AG04450 (cell line): ENCODE results near the gene EXOC1. TPM values are rescaled to one million over a fixed set of nuclear protein-coding genes. Genes with fewer than 3 reads are reported as not detected.

Experiments
- CTCF ChIA-PET: fragments of 300-600, 350-600 bp; formaldehyde crosslinking; extraction: SDS; loops from one replicate; lab custom pipeline; 2022; ENCODE audit warnings: antibody characterized with exemption, inconsistent platforms; lab: Charles Lee
- POLR2A ChIA-PET: fragments of 350-600 bp; formaldehyde crosslinking; extraction: SDS; loops from one replicate; lab custom pipeline; 2021; ENCODE audit warnings: antibody characterized with exemption, inconsistent platforms; lab: Yijun Ruan, JAX
- DNase-seq: peaks from one replicate; pipeline ENCODE4 v3.0.0-alpha.2; 2011; ENCODE audit warnings: low read depth, low spot score
- H3K27ac ChIP-seq: one replicate; pipeline ENCODE4 v1.5.1; 2012; ENCODE audit warnings: low read depth, low read length, control low read depth
- H3K27me3 ChIP-seq: one replicate; pipeline ENCODE4 v1.6.0; 2012; ENCODE audit warnings: low read length; ENCODE audit not compliant: control insufficient read depth, insufficient read depth
- H3K4me3 ChIP-seq: 2 replicates; pipeline ENCODE4 v1.5.1; 2011; ENCODE audit warnings: mild to moderate bottlenecking, low read depth, low read length, control low read depth
- H3K9me3 ChIP-seq: 2 replicates; pipeline ENCODE4 v1.5.1; 2012; ENCODE audit warnings: low read length; ENCODE audit not compliant: control insufficient read depth, insufficient read depth
- polyA plus RNA-seq: library from polyadenylated mRNA; depleted of rRNA; stranded (reverse); fragments of >200 nt; gene quantifications from 2 replicates; pipeline ENCODE4 v1.2.3, GENCODE V29; 2011
- TF ChIP-seq, protein P1 (sequence below): IDR thresholded peaks from 2 replicates; pipeline ENCODE4 v1.5.1; 2011; ENCODE audit warnings: low read depth, low read length, control low read depth, inconsistent platforms

Gene EXOC1
- polyA plus RNA-seq, 1 experiment: 35.2 TPM

DNA sequence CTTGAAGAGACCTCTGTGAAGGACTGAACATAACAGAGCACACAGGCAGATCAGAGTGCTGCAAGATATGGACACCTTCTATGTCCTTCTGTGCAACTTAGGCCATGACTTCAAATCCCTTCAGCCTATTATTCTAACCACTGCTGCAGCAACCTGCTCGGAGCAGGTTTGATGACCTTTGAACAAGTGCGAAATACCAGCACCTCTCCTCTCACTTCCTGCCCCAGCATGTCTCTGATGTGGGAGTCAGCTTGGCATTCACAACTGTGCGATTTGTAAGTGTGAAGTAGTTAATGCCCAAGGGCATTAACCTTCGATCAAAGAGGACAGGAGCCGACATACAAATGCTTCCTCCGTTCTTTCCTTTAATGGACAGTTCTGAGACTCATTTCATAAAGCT is 1.6 kb upstream of the EXOC1 start:
- Histone ChIP-seq H3K4me3 (no peak overlapping the region), H3K27ac (no peak overlapping the region), H3K9me3 (no peaks in the 10 kb centered on the region), H3K27me3 (no peaks in the 10 kb centered on the region)
- TF ChIP-seq, protein P1, sequence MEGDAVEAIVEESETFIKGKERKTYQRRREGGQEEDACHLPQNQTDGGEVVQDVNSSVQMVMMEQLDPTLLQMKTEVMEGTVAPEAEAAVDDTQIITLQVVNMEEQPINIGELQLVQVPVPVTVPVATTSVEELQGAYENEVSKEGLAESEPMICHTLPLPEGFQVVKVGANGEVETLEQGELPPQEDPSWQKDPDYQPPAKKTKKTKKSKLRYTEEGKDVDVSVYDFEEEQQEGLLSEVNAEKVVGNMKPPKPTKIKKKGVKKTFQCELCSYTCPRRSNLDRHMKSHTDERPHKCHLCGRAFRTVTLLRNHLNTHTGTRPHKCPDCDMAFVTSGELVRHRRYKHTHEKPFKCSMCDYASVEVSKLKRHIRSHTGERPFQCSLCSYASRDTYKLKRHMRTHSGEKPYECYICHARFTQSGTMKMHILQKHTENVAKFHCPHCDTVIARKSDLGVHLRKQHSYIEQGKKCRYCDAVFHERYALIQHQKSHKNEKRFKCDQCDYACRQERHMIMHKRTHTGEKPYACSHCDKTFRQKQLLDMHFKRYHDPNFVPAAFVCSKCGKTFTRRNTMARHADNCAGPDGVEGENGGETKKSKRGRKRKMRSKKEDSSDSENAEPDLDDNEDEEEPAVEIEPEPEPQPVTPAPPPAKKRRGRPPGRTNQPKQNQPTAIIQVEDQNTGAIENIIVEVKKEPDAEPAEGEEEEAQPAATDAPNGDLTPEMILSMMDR: no peak
- POLR2A ChIA-PET: no interaction called here
- DNase-seq: no peak
- CTCF ChIA-PET: interaction anchor here (1.0 to 1.4 kb wide), 2 partner anchors 15 to 97 kb away, joined by 3 to 4 read pairs; partner anchors contain the start of gene CEP135

DNA sequence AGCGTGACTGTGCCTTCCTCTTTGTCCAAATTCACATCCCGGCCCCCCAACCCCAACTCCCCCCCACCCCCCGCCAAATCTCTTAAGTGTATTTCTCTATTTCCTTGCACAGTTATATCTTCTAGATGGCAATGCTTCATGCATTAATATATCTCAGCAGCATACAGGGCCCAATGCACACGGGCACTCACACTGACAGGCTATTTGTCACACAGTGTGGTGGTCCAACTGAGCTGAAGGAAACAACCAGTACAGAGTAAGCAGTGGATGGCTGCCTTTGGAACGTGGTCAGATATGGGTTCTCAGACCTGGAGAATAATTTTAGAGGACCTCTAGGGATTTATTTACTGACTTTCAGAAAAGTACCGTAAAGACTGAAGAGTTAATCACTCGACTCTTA is 681 bp downstream of the EXOC1 start:
- H3K9me3 ChIP-seq: no peaks in the 10 kb centered on the region
- H3K27ac ChIP-seq: peak overlapping the region; percentile 77
- POLR2A ChIA-PET: interaction anchor here (1.6 kb wide), 1 partner anchor 12 kb away, joined by 5 read pairs; no protein-coding TSS in a partner anchor
- CTCF ChIA-PET: interaction anchor here (0.6 to 3.6 kb wide), 5 partner anchors 12 to 563 kb away, joined by 3 to 17 read pairs (median 3); partner anchors contain the start of genes CEP135 and SRD5A3
- peak overlapping the region; percentile 88 for H3K4me3 ChIP-seq
- TF ChIP-seq, protein P1: no peak
- H3K27me3 ChIP-seq: no peaks in the 10 kb centered on the region
- DNase-seq: no peak

GRCh38 chr4:55857586-55857985 is 4.1 kb downstream of the EXOC1 start:
- ChIA-PET CTCF (no interaction called here), POLR2A (no interaction called here)
- DNase-seq: no peak
- Histone ChIP-seq H3K27ac (no peak overlapping the region), H3K9me3 (no peaks in the 10 kb centered on the region), H3K27me3 (no peaks in the 10 kb centered on the region), H3K4me3 (no peak overlapping the region)
- TF ChIP-seq, protein P1: no peak

DNA sequence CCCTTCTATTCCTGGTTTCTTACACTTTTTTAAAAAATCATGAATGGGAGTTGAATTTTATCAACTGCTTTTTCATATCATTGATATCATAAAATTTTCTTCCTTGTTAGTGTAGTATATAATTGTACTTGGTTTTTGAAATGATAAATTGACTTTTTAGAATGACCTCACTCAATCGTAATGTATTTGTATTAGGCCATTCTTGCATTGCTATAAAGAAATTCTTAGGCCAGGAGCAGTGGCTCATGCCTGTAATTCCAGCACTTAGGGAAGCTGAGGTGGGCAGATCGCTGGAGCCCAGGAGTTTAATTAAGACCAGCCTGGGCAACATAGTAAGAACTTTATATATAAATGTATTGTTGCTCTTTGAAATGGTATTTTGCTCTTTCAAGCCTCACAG is 6.3 kb downstream of the EXOC1 start:
- POLR2A ChIA-PET: no interaction called here
- DNase-seq: no peak
- no peaks in the 10 kb centered on the region for H3K9me3 ChIP-seq
- CTCF ChIA-PET: no interaction called here
- TF ChIP-seq, protein P1: no peak
- H3K4me3 ChIP-seq: no peak overlapping the region
- H3K27ac ChIP-seq: no peak overlapping the region
- no peaks in the 10 kb centered on the region for H3K27me3 ChIP-seq

- no peak for DNase-seq
- Histone ChIP-seq H3K27me3 (no peaks in the 10 kb centered on the region), H3K27ac (no peak overlapping the region), H3K4me3 (no peak overlapping the region), H3K9me3 (no peaks in the 10 kb centered on the region)
- POLR2A ChIA-PET: interaction anchor here (1.1 kb wide), 1 partner anchor 84 kb away, joined by 6 read pairs; the partner anchor contains the start of gene CEP135
- TF ChIP-seq, protein P1: no peak
- CTCF ChIA-PET: interaction anchor here (0.6 to 0.9 kb wide), 3 partner anchors 146 to 502 kb away, joined by 3 to 6 read pairs (median 4); no protein-coding TSS in a partner anchor
These were observed 11.3 kb downstream of the EXOC1 start for GRCh38 chr4:55864577-55865223.
